ENCODE data around the gene ARRDC3.
"Not testable (repeated sequence)": the region's sequence is repeated elsewhere in the genome, so short reads cannot be mapped to it uniquely, and the experiment has no call there.

The ARRDC3 gene

DNA sequence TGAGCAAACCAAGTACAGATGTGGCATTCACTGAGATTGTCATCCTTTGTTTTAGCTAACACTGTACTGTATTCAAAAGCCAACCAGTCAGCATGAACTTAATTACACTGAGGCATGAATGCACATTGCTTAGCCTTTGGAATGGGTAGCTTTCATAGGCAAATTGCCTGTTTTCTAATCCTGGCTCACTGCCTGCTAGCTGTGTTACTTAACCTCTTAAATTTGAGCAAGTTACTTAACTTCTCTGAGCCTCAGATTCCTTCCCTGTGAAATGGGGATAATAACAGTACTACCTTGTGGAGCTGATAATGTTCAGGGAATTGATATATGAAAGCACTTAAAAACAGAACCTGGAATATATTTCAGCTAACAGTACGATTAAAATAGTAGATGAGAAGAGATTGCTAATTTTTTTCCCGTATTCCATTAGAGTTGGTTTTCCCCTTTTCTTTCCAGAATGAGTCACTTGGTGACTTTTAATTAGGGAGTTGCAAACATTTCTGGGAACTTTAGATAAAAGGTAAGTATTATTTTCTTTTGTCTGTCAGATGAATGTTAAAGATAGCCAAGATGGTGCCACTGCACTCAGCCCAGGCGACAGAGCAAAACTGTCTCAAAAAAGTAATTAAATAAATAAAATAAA lies 43.9 kb downstream of the ARRDC3 start:
- Histone ChIP-seq H3K27me3 (ENCODE audit: low read depth) (no peaks in the 10 kb centered on the region), H3K4me1 (peaks cover 21% of the 10 kb centered on the region), H3K4me3 (no peak overlapping the region), H3K9me3 (no peaks in the 10 kb centered on the region), H3K36me3 (replicated peaks) (no peaks in the 10 kb centered on the region)
- in situ Hi-C loops (cut with MboI; ENCODE audit: low sequenced_read_pairs): no loop called here
- DNase-seq (ENCODE audit: low spot score in 2 of 2): peak; percentile 66 to 78

DNA sequence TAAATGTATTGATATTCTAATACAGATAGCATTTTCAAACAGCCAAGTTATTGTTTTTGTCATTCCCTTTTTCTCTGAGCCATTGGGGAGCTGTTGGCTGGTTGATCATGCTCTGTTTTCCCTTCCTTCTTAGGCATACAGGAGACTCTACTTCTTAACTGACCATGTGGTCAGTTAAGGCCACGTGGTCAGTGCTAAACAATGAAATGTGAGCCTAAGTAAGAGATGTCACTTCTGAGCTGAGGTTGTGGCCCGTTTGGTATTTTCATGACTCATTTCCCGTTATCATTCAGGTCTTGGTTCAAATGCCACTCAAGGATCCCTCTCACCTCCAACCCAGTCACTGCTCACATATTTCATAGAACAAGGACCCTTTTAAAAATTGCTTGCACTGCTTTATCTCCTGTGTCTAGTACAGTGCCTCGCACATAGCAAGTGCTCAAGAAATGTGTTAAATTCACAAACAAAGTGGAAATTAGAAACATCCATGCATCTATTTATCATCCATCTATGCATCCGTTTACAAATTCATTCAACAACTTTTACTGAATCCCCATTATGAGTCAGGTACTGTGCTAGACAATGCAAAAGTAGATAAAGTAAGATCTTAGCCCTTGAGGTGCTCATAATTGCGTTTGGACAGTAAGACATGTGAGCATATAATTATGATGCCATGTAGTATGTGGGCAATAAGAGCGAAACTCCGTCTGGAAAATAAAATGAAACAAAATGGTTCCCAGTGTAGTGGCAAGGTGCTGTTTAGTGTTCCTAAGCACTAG lies 50.7 kb downstream of the ARRDC3 start:
- H3K27me3 ChIP-seq (ENCODE audit: low read depth): no peaks in the 10 kb centered on the region
- peak; percentile 12 to 29 for DNase-seq (ENCODE audit: low spot score in 2 of 2)
- in situ Hi-C loops (cut with MboI; ENCODE audit: low sequenced_read_pairs): no loop called here

DNA sequence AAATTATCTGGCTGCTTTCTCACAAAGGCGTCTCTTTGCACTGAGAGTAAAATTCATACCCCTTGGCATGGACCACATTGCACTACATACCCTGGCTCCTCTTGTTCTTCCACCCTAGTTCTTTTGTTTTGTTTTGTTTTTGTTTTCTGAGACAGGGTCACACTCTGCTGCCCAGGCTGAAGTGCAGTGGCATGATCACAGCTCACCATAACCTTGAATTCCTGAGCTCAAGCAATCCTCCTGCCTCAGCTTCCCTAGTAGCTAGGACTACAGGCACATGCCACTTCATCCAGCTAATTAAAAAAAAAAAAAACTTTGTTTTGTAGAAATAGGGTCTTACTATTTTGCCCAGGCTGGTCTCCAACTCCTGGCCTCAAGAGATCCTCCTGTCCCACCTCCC lies 51.4 kb downstream of the ARRDC3 start:
- Histone ChIP-seq H3K36me3 (replicated peaks) (no peaks in the 10 kb centered on the region), H3K9me3 (no peaks in the 10 kb centered on the region), H3K4me3 (no peak overlapping the region), H3K27me3 (ENCODE audit: low read depth) (no peaks in the 10 kb centered on the region), H3K4me1 (peaks cover 13% of the 10 kb centered on the region)
- in situ Hi-C loops (cut with MboI; ENCODE audit: low sequenced_read_pairs): no loop called here
- DNase-seq (ENCODE audit: low spot score in 2 of 2): no peak

More for the DNA sequence above, 50.7 kb downstream of the ARRDC3 start:
- H3K36me3 ChIP-seq (replicated peaks): no peaks in the 10 kb centered on the region
- H3K9me3 ChIP-seq: no peaks in the 10 kb centered on the region
- H3K4me3 ChIP-seq: no peak overlapping the region
- H3K4me1 ChIP-seq: peaks cover 13% of the 10 kb centered on the region

DNA sequence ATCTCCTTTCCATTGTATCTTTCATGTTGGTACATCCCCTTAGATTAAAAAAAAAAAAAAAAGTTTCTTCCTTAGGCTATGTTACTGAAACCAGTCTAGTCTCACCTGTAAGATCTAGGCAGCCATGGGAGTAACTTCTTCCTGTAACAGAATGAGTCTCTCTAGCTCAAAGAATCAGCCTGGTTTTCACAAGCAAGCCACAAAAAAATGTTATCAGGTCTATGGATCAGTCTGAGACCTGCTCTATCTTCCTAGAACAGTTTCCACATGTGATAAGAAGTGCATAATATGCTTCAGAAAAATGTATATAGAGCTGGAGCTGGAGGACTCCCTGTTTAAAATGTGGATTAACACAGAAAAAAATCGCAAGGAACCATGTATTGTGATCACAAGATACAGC lies 53.8 kb downstream of the ARRDC3 start:
- Histone ChIP-seq H3K27me3 (ENCODE audit: low read depth) (no peaks in the 10 kb centered on the region), H3K36me3 (replicated peaks) (no peaks in the 10 kb centered on the region), H3K4me1 (peaks cover 10% of the 10 kb centered on the region), H3K9me3 (no peaks in the 10 kb centered on the region), H3K4me3 (no peak overlapping the region)
- in situ Hi-C loops (cut with MboI; ENCODE audit: low sequenced_read_pairs): no loop called here
- no peak for DNase-seq (ENCODE audit: low spot score in 2 of 2)

DNA sequence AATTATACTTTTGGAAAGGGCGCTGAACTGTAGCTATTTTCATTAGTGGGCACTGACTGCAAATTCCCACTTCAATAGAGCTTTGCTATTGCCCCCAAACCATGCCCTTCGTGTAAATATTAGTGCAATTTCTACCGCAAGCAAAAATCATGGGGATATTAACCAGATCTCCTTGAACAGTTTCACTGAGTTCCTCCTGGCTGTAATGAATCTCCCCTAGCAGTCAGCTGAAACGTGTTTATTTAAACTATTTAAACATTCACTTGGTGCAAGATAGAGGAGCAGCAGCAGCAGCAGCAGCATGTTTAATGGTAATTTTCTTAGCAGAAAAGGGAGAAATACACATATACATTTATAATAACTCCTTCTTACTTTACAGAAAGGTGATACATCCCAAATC lies 54.4 kb downstream of the ARRDC3 start:
- H3K4me1 ChIP-seq: peaks cover 10% of the 10 kb centered on the region
- no peaks in the 10 kb centered on the region for H3K27me3 ChIP-seq (ENCODE audit: low read depth)
- no peaks in the 10 kb centered on the region for H3K36me3 ChIP-seq (replicated peaks)
- H3K9me3 ChIP-seq: no peaks in the 10 kb centered on the region
- no peak overlapping the region for H3K4me3 ChIP-seq
- DNase-seq (ENCODE audit: low spot score in 2 of 2): no peak
- in situ Hi-C loops (cut with MboI; ENCODE audit: low sequenced_read_pairs): no loop called here

DNA sequence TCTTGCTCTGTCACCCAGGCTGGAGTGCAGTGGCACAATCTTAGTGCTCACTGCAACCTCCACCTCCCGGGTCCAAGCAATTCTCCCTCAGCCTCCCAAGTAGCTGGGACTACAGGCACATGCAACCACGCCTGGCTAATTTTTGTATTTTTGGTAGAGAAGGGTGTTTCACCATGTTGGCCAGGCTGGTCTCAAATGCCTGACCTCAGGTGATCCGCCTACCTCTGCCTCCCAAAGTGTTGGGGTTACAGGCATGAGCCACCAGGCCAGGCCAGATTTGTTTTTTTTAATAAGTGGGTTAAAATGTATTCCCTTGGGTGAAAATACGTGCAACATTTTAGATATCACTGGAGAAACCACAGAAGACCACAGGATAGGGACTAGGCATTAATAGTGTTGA lies 60.1 kb downstream of the ARRDC3 start:
- DNase-seq (ENCODE audit: low spot score in 2 of 2); H3K9me3 ChIP-seq; H3K4me3 ChIP-seq; H3K4me1 ChIP-seq; H3K36me3 ChIP-seq (replicated peaks); H3K27me3 ChIP-seq (ENCODE audit: low read depth); in situ Hi-C loops (cut with MboI; ENCODE audit: low sequenced_read_pairs): not testable (repeated sequence)

DNA sequence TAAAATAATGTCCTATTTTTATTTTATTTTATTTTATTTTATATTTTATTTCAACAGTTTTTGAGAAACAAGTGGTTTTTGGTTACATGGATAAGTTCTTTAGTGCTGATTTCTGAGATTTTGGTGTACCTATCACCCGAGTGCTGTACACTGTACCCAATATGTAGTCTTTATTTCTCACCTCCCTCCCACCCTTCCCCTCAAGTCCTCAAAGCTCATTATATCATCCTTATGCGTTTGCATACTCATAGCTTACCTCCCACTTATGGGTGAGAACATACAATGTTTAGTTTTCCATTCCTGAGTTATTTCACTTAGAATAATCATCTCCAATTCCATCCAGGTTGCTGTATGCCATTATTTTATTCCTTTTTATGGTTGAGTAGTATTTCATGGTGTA lies 63.5 kb downstream of the ARRDC3 start:
- Histone ChIP-seq H3K27me3 (ENCODE audit: low read depth) (no peaks in the 10 kb centered on the region), H3K36me3 (replicated peaks) (no peaks in the 10 kb centered on the region), H3K4me3 (no peak overlapping the region), H3K4me1 (peaks cover under 1% of the 10 kb centered on the region), H3K9me3 (no peaks in the 10 kb centered on the region)
- DNase-seq (ENCODE audit: low spot score in 2 of 2): no peak
- in situ Hi-C loops (cut with MboI; ENCODE audit: low sequenced_read_pairs): no loop called here

DNA sequence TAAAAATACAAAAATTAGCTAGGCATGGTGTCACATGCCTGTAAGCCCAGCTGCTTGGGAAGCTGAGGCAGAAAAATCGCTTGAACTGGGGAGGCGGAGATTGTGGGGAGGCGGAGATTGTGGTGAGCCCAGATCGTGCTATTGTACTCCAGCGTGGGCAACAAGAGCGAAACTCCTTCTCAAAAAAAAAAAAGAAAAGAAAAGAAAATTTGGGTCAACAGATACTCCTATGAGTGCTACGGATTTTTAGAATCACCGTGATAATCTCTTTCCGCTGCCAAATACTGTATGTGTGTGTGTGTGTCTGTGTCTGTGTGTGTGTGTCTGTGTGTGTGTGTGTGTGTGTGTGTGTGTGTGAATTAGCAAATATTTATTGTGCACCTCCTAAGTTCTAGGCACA lies 64.4 kb downstream of the ARRDC3 start:
- Histone ChIP-seq H3K4me1 (peaks cover 10% of the 10 kb centered on the region), H3K9me3 (no peaks in the 10 kb centered on the region), H3K4me3 (no peak overlapping the region), H3K36me3 (replicated peaks) (no peaks in the 10 kb centered on the region), H3K27me3 (ENCODE audit: low read depth) (no peaks in the 10 kb centered on the region)
- no peak for DNase-seq (ENCODE audit: low spot score in 2 of 2)
- in situ Hi-C loops (cut with MboI; ENCODE audit: low sequenced_read_pairs): no loop called here
